ENCODE data around the gene GHR. TPM values are rescaled to one million over a fixed set of nuclear protein-coding genes. Genes with fewer than 3 reads are reported as not detected.
A peak's percentile ranks its signal among the peaks of the same experiment; 100 is the strongest.

Gene GHR
- total RNA-seq, 4 donors from 2014 or later = 6.5 to 27.2 (median 9.6) TPM

DNA sequence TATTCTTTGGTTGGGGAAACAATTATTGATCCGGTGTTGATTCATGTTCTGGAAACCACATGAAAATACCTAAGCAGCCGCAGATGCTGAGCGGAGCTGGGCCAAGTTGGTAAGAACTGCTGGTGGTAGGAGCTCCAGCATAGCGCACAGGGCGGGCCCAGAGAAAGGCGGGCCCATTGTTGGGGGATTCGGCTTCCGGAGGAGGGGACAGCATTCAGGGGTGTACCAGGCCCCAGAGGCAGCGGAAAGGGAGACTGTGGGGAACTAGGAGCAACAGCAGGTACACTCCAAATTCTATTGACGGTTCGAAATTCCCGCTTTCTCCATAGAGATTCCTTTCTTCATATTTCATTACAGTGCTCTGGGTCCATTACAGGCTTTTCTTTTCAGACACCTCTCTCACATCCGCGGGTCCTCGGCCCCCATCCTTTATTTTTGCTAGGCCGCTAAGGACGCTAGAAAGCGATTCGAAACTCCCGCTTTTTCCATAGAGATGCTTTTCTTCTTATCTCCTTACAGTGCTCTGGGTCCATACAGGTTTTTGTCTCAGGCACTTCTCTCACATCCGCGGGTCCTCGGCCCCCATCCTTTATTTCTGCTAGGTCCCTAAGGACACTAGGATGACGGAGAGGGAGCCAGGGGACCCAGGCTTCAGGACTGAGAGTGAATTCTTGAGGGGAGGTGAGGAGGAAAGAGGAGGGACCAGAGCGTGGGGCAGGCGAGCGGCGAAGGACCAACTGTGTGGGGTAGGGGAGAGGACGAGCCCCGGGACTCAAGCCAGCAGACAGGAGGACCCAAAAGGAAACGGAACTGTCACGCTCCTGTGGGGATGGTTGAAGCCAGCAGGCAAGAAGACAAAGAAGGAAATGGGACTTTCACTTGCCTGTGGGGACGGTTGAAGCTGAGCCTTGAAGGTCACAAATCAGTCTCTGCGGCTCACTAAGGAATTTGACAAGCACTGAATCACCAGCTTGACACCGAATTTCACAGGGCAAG lies 333.7 kb downstream of the GHR start, which contains the start of gene CCDC152:
TSS of gene CCDC152 (plus strand) at position 213 of the 996 bp plus-strand sequence. CDS start 2,304 bp downstream, outside the sequence.
- WGBS, 2 donors (ENCODE audit: low coverage in 1 of 2) = 32 to 43% methylated on average over 20 to 26 of the region's 35 CpGs
- no peak for ATAC-seq
- H3K4me3 ChIP-seq = peak within 1 kb of the TSS in 1 of 2 donors; percentile 31
- TF ChIP-seq EP300 (IDR thresholded peaks at IDR 0.05) (no peak), POLR2A (IDR thresholded peaks at IDR 0.05) (no peak), POLR2AphosphoS5 (IDR thresholded peaks at IDR 0.05) (no peak)
- TF ChIP-seq, protein P1, sequence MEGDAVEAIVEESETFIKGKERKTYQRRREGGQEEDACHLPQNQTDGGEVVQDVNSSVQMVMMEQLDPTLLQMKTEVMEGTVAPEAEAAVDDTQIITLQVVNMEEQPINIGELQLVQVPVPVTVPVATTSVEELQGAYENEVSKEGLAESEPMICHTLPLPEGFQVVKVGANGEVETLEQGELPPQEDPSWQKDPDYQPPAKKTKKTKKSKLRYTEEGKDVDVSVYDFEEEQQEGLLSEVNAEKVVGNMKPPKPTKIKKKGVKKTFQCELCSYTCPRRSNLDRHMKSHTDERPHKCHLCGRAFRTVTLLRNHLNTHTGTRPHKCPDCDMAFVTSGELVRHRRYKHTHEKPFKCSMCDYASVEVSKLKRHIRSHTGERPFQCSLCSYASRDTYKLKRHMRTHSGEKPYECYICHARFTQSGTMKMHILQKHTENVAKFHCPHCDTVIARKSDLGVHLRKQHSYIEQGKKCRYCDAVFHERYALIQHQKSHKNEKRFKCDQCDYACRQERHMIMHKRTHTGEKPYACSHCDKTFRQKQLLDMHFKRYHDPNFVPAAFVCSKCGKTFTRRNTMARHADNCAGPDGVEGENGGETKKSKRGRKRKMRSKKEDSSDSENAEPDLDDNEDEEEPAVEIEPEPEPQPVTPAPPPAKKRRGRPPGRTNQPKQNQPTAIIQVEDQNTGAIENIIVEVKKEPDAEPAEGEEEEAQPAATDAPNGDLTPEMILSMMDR (IDR thresholded peaks at IDR 0.05) = no peak
- H3K9me3 ChIP-seq = no peaks in the 10 kb centered on the region
- peaks cover 4% of the 10 kb centered on the region for H3K27me3 ChIP-seq
- H3K4me1 ChIP-seq = no peaks in the 10 kb centered on the region
- H3K36me3 ChIP-seq = no peaks in the 10 kb centered on the region
- H3K27ac ChIP-seq = no peak within 1 kb of the TSS

DNA sequence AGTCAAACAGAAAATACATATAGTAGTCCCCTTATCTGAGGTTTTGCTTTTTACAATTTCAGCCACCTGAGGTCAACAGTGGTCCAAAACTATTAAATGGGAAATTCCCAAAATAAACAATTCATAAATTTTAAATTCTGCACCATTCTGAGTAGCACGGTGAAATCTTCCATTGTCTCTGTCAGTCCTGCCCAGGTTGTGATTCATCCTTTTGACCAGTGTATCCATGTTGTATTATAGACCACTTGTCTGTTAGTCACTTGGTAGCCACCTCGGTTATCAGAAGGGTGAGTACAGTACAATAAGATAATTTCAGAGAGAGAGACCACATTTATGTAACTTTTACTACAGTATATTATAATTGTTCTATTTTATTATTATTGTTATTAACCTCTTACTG lies 336.2 kb downstream of the GHR start:
- Histone ChIP-seq H3K36me3 (no peaks in the 10 kb centered on the region), H3K27ac (no peak overlapping the region), H3K27me3 (peaks cover 4% of the 10 kb centered on the region), H3K4me1 (no peaks in the 10 kb centered on the region), H3K9me3 (no peaks in the 10 kb centered on the region), H3K4me3 (no peak overlapping the region)
- no peak for ATAC-seq
- no peak for TF ChIP-seq POLR2A (IDR thresholded peaks at IDR 0.05)
- TF ChIP-seq, protein P1 (IDR thresholded peaks at IDR 0.05) = no peak
- TF ChIP-seq EP300 (IDR thresholded peaks at IDR 0.05) = no peak
- TF ChIP-seq POLR2AphosphoS5 (IDR thresholded peaks at IDR 0.05) = no peak
- WGBS, 2 donors (ENCODE audit: low coverage in 1 of 2) = 70 to 85% methylated on average over 2 of the region's 2 CpGs

GRCh38 chr5:42760426-42760825 lies 337.2 kb downstream of the GHR start:
- H3K27ac ChIP-seq = no peak overlapping the region
- 76 to 85% methylated on average over 3 to 4 of the region's 4 CpGs for WGBS, 2 donors (ENCODE audit: low coverage in 1 of 2)
- no peaks in the 10 kb centered on the region for H3K9me3 ChIP-seq
- TF ChIP-seq, protein P1 (IDR thresholded peaks at IDR 0.05) = no peak
- TF ChIP-seq POLR2AphosphoS5 (IDR thresholded peaks at IDR 0.05) (no peak), POLR2A (IDR thresholded peaks at IDR 0.05) (no peak), EP300 (IDR thresholded peaks at IDR 0.05) (no peak)
- ATAC-seq = no peak
- H3K4me3 ChIP-seq = no peak overlapping the region
- no peaks in the 10 kb centered on the region for H3K4me1 ChIP-seq
- no peaks in the 10 kb centered on the region for H3K36me3 ChIP-seq
- peaks cover 4% of the 10 kb centered on the region for H3K27me3 ChIP-seq

DNA sequence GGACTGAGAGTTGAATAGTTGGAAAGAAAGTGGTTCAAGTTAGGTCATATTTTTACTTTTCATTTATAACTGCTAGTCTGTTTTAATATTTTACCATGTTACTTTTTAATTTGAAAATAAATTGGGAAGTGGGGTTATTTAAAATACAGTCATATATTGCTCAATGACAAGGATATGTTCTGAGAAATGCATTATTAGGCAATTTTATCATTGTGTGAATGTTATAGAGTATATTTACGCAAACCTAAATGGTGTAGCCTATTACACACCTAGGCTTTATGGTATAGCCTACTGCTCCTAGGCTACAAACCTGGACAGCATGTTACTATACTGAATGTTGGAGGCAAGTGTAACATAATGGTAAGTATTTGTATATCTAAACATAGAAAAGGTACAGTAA lies 338.6 kb downstream of the GHR start:
- Histone ChIP-seq H3K27me3 (peaks cover 4% of the 10 kb centered on the region), H3K27ac (no peak overlapping the region), H3K9me3 (no peaks in the 10 kb centered on the region), H3K36me3 (no peaks in the 10 kb centered on the region), H3K4me3 (no peak overlapping the region), H3K4me1 (no peaks in the 10 kb centered on the region)
- 94 to 100% methylated on average over 1 of the region's 1 CpG for WGBS, 2 donors (ENCODE audit: low coverage in 1 of 2)
- TF ChIP-seq POLR2AphosphoS5 (IDR thresholded peaks at IDR 0.05) (no peak), POLR2A (IDR thresholded peaks at IDR 0.05) (no peak), EP300 (IDR thresholded peaks at IDR 0.05) (no peak)
- TF ChIP-seq, protein P1 (IDR thresholded peaks at IDR 0.05) = no peak
- ATAC-seq = no peak
